GM13976 (cell line): ENCODE data around the gene MICAL3.
A peak's percentile ranks its signal among the peaks of the same experiment; 100 is the strongest.
"Not testable (repeated sequence)": the region's sequence is repeated elsewhere in the genome, so short reads cannot be mapped to it uniquely, and the experiment has no call there.

Experiments used
- DNase-seq: peaks from one replicate; pipeline ENCODE4 v3.0.0; 2012; ENCODE audit warnings: low spot score
- in situ Hi-C: fragments of 300-500 bp; cut with MboI; formaldehyde crosslinking; loops from one replicate; pipeline ENCODE4 v1.12.0; 2022; ENCODE audit warnings: low sequenced_read_pairs, mixed read lengths, inconsistent platforms; ENCODE audit not compliant: unreplicated experiment
- TF ChIP-seq, protein P1 (sequence below): IDR thresholded peaks from 2 replicates; pipeline ENCODE4 v1.5.1; 2012; ENCODE audit warnings: borderline replicate concordance, mild to moderate bottlenecking; ENCODE audit not compliant: insufficient read depth; ENCODE audit errors: extremely low read depth, missing control alignments, control extremely low read depth

Gene MICAL3

DNA sequence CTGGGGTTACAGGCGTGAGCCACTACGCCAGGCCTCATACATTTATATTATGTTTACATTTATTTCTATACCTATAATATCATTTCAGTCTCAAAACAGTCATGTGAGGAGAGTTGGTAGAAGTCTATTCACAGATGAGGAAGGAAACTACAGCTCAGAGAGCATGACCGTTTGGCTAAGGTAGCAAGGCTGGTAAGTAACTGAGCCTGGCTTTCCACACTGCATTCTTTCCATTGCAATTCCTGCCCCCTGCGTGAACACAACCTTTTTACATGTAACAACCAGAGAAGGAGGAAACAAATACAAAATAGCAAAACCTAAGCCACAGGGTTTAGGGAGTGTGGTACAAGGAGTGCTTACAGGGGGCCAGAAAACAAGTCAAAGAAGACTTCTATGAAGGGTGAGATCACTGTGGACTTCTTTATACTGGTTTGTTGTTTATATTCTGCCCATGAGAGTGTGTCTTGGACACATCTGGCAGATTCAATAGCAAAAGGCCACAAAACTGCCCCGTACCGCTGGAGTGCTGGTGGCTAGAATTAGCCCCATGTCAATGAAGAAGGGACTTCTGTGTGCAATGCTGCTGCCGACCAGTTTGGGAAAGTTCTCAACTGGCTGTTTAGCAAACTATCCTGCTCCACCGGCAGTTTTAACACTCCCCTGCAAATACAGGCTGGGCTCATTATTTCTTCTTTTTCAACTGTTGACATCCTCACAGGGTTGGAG, 19.0 kb downstream of the MICAL3 start:
- in situ Hi-C loops = no loop called here
- DNase-seq = no peak
- TF ChIP-seq, protein P1, sequence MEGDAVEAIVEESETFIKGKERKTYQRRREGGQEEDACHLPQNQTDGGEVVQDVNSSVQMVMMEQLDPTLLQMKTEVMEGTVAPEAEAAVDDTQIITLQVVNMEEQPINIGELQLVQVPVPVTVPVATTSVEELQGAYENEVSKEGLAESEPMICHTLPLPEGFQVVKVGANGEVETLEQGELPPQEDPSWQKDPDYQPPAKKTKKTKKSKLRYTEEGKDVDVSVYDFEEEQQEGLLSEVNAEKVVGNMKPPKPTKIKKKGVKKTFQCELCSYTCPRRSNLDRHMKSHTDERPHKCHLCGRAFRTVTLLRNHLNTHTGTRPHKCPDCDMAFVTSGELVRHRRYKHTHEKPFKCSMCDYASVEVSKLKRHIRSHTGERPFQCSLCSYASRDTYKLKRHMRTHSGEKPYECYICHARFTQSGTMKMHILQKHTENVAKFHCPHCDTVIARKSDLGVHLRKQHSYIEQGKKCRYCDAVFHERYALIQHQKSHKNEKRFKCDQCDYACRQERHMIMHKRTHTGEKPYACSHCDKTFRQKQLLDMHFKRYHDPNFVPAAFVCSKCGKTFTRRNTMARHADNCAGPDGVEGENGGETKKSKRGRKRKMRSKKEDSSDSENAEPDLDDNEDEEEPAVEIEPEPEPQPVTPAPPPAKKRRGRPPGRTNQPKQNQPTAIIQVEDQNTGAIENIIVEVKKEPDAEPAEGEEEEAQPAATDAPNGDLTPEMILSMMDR = no peak

DNA sequence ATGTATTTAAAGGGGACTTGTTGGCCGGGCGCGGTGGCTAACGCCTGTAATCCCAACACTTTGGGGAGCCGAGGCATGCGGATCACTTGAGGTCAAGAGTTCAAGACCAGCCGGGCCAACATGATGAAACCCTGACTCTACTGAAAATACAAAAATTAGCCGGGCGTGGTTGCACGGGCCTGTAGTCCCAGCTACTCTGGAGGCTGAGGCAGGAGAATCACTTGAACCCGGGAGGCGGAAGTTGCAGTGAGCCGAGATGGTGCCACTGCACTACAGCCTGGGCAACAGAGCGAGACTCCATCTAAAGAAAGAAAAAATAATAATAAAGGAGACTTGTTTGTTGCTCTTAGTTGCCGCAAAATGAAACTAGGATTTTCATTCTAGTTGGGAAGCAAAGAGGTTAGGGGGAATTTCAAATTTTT, 22.5 kb downstream of the MICAL3 start:
- in situ Hi-C loops = not testable (repeated sequence)

DNA sequence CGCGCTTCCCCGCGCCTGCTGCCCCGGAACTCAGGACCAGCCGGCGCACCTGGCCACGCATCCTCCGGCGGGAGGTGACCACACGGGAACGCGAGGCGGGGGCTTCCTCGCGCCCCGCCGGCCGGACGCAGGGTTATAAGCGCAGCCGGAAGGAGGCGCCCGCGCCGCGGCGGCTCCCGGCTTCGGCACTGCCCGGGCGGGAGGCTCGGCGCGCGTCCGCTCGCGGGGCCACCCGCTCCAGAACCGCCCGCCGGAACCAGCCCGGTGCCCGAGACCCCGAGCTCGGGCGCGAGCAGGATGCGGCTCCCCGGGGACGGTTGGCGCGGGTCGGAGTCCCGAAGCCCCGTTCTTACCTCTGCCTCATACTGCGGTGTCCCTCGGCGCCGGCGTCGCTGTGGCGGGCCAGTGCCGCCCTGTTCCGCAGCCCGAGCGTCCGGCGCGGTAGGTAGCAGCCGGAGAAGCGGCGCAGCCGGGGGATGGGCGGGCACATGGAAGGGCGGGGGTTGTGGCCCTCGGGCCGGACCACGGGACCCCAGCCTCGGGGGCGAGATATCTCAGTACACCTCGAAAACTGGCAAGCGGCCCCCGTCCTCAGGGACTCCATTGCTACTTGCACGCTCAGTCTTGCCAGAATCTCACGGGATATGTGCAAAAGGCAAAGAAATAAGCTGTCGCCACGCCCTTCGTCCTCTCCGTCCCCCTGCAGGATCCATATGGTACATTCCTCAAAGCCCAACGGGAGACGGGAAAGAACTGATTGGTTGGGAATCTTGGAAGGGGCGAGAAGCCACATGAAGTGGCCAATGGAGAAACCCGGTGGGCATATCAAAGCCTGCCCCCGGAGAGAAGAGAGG, 23.1 kb downstream of the MICAL3 start:
- in situ Hi-C loops = no loop called here
- TF ChIP-seq, protein P1 = peak; percentile 56
- DNase-seq = peak; percentile 97

More for the DNA sequence above, 22.5 kb downstream of the MICAL3 start:
- not testable (repeated sequence) for DNase-seq

DNA sequence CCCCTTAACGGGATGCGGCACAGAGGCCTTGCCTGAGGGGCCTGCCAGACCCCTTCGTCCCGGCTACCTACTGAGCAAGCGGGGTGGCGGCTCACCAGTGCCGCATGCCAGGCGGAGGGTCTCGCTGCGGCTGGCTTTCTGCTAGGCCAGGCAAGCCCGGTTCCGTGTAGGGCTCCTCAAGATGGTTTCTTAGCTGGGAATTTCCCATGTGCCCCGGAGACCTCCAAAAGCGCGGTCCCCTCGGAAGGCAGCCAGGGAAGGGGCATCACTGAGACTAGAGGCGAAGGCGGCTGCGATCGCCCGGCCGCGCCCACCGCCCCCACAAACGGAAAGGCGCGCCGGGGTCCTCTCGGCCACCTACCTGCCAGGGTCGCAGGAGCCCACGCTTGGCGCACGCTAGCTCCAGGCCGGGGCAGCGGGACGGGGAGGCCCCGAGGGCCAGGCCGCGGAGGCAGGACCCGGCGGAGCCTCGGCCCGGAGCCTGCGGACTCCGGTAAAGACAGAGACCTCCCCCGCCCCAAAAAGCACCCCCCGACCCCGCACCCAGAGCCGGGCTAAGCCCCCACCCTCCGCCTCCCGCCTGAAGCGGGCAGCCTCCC, 23.8 kb downstream of the MICAL3 start:
- no peak for DNase-seq
- in situ Hi-C loops = no loop called here
- TF ChIP-seq, protein P1 = no peak

DNA sequence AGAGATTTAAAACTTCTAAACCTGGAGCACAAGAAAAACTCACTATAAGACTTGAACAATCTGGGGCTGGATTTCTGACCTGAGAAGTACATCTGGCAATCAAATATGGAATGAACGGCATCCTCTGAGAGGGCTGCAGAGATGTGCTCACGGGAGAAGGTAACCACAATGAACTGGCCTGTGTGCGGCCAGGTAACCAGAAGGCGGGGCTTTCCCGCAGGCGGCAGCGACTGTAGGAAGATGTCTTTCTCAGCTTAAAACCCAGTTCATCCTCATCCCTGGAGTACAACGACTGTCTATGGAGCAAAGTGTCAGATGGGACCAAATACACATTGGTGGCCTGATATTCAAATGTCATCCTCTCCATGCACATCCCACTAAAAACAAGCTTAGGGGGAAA, 24.5 kb downstream of the MICAL3 start:
- no peak for DNase-seq
- TF ChIP-seq, protein P1 = no peak
- in situ Hi-C loops = no loop called here

DNA sequence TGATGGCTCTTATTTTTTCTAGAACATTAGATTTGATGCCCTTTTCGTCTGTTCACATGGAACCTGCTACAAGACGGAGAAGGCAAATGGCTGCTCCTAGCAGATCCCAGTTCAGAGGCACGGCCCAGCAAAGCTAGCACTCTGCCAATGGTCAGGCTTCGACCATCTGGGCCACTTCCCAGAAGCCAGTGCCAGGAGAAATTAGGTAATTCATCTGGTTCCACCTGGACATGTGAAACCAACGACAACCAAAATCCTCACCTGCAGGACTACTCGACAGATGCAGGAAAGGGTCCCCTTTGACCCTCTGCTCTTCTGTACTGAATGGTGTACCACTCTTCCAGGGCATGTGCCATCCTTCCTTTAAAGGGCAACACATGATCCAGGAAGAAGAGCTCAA, 25.4 kb downstream of the MICAL3 start:
- in situ Hi-C loops = no loop called here
- DNase-seq = no peak
- TF ChIP-seq, protein P1 = no peak
